ENCODE data around the gene SERTAD2.

- TF ChIP-seq CTCF (IDR thresholded peaks at IDR 0.05 in 8 of 11, conservative IDR thresholded peaks at IDR 0.05 in 3 of 11) (no peak), POLR2AphosphoS5 (IDR thresholded peaks at IDR 0.05) (no peak)
Measured at GRCh38 chr2:64688909-64689308, 35.2 kb upstream of the SERTAD2 start.
